ENCODE measurements around the gene GMDS.

The GMDS gene

GRCh38 chr6:2203264-2203663 lies 42.1 kb downstream of the GMDS start:
- Histone ChIP-seq H4K20me1 (ENCODE audit: insufficient read depth, low read length) (no peaks in the 10 kb centered on the region), H2AFZ (ENCODE audit: low read length) (no peak overlapping the region), H3K9me3 (replicated peaks; ENCODE audit: insufficient read depth, low read length) (no peaks in the 10 kb centered on the region), H3K79me2 (ENCODE audit: low read length) (no peaks in the 10 kb centered on the region), H3K27me3 (replicated peaks; ENCODE audit: insufficient read depth, low read length) (no peaks in the 10 kb centered on the region), H3K36me3 (replicated peaks; ENCODE audit: insufficient read depth, low read length) (no peaks in the 10 kb centered on the region), H3K27ac (ENCODE audit: low read length) (no peak overlapping the region), H3K4me2 (ENCODE audit: low read depth, low read length) (no peak overlapping the region), H3K9ac (ENCODE audit: low read length) (no peak overlapping the region), H3K4me3 (ENCODE audit: low read length) (no peak overlapping the region), H3K4me1 (ENCODE audit: low read length) (no peaks in the 10 kb centered on the region), H3F3A (ENCODE audit: insufficient read depth, low read length) (no peaks in the 10 kb centered on the region), H3K9me2 (replicated peaks; ENCODE audit: insufficient read depth, low read length) (no peaks in the 10 kb centered on the region)
- no peak for DNase-seq
- no peak for TF ChIP-seq EZH2 (optimal IDR thresholded peaks at IDR 0.05; ENCODE audit: low read depth, low read length)
- no peak for TF ChIP-seq CTCF (IDR thresholded peaks at IDR 0.05; ENCODE audit: low read length)

- H3K9me2 ChIP-seq (replicated peaks; ENCODE audit: insufficient read depth, low read length): no peaks in the 10 kb centered on the region
- H3K79me2 ChIP-seq (ENCODE audit: low read length): no peaks in the 10 kb centered on the region
- no peaks in the 10 kb centered on the region for H3K4me1 ChIP-seq (ENCODE audit: low read length)
- no peak for TF ChIP-seq EZH2phosphoT487 (IDR thresholded peaks at IDR 0.05; ENCODE audit: low read length)
- H2AFZ ChIP-seq (ENCODE audit: low read length): no peak overlapping the region
- no peak overlapping the region for H3K27ac ChIP-seq (ENCODE audit: low read length)
- no peaks in the 10 kb centered on the region for H4K20me1 ChIP-seq (ENCODE audit: insufficient read depth, low read length)
- no peak overlapping the region for H3K4me2 ChIP-seq (ENCODE audit: low read depth, low read length)
- no peak overlapping the region for H3K9ac ChIP-seq (ENCODE audit: low read length)
- no peak overlapping the region for H3K4me3 ChIP-seq (ENCODE audit: low read length)
- H3K36me3 ChIP-seq (replicated peaks; ENCODE audit: insufficient read depth, low read length): no peaks in the 10 kb centered on the region
- no peaks in the 10 kb centered on the region for H3F3A ChIP-seq (ENCODE audit: insufficient read depth, low read length)
- no peak for DNase-seq
- no peaks in the 10 kb centered on the region for H3K27me3 ChIP-seq (replicated peaks; ENCODE audit: insufficient read depth, low read length)
- H3K9me3 ChIP-seq (replicated peaks; ENCODE audit: insufficient read depth, low read length): no peaks in the 10 kb centered on the region
Measured at GRCh38 chr6:2197984-2198383, 47.4 kb downstream of the GMDS start.

GRCh38 chr6:2197177-2197671 lies 48.2 kb downstream of the GMDS start:
- no peak for DNase-seq
- no peaks in the 10 kb centered on the region for H3K4me1 ChIP-seq (ENCODE audit: low read length)
- H3K27me3 ChIP-seq (replicated peaks; ENCODE audit: insufficient read depth, low read length): no peaks in the 10 kb centered on the region
- H3K9ac ChIP-seq (ENCODE audit: low read length): no peak overlapping the region
- H3K36me3 ChIP-seq (replicated peaks; ENCODE audit: insufficient read depth, low read length): no peaks in the 10 kb centered on the region
- no peaks in the 10 kb centered on the region for H3K9me3 ChIP-seq (replicated peaks; ENCODE audit: insufficient read depth, low read length)
- no peak overlapping the region for H3K4me3 ChIP-seq (ENCODE audit: low read length)
- H3K79me2 ChIP-seq (ENCODE audit: low read length): no peaks in the 10 kb centered on the region
- H4K20me1 ChIP-seq (ENCODE audit: insufficient read depth, low read length): no peaks in the 10 kb centered on the region
- TF ChIP-seq EZH2phosphoT487 (IDR thresholded peaks at IDR 0.05; ENCODE audit: low read length) (no peak), CTCF (IDR thresholded peaks at IDR 0.05; ENCODE audit: low read length) (no peak), EZH2 (optimal IDR thresholded peaks at IDR 0.05; ENCODE audit: low read depth, low read length) (no peak)
- no peaks in the 10 kb centered on the region for H3F3A ChIP-seq (ENCODE audit: insufficient read depth, low read length)
- H3K4me2 ChIP-seq (ENCODE audit: low read depth, low read length): no peak overlapping the region
- H3K9me2 ChIP-seq (replicated peaks; ENCODE audit: insufficient read depth, low read length): no peaks in the 10 kb centered on the region
- H3K27ac ChIP-seq (ENCODE audit: low read length): no peak overlapping the region
- no peak overlapping the region for H2AFZ ChIP-seq (ENCODE audit: low read length)

- Histone ChIP-seq H3K27me3 (replicated peaks; ENCODE audit: insufficient read depth, low read length) (no peaks in the 10 kb centered on the region), H3K4me3 (ENCODE audit: low read length) (no peak overlapping the region), H4K20me1 (ENCODE audit: insufficient read depth, low read length) (no peaks in the 10 kb centered on the region), H3K4me1 (ENCODE audit: low read length) (no peaks in the 10 kb centered on the region), H2AFZ (ENCODE audit: low read length) (no peak overlapping the region), H3F3A (ENCODE audit: insufficient read depth, low read length) (no peaks in the 10 kb centered on the region), H3K36me3 (replicated peaks; ENCODE audit: insufficient read depth, low read length) (no peaks in the 10 kb centered on the region), H3K9me3 (replicated peaks; ENCODE audit: insufficient read depth, low read length) (no peaks in the 10 kb centered on the region), H3K4me2 (ENCODE audit: low read depth, low read length) (no peak overlapping the region), H3K27ac (ENCODE audit: low read length) (no peak overlapping the region), H3K79me2 (ENCODE audit: low read length) (no peaks in the 10 kb centered on the region), H3K9me2 (replicated peaks; ENCODE audit: insufficient read depth, low read length) (no peaks in the 10 kb centered on the region), H3K9ac (ENCODE audit: low read length) (no peak overlapping the region)
- peak; percentile 57 for DNase-seq
- TF ChIP-seq EZH2phosphoT487 (IDR thresholded peaks at IDR 0.05; ENCODE audit: low read length) (no peak), CTCF (IDR thresholded peaks at IDR 0.05; ENCODE audit: low read length) (peak; percentile 73)
Measured at GRCh38 chr6:2196079-2196679, 49.2 kb downstream of the GMDS start.
